ENCODE results near the gene AAMDC. TPM values are rescaled to one million over a fixed set of nuclear protein-coding genes. Genes with fewer than 3 reads are reported as not detected.
"Not testable (repeated sequence)": the region's sequence is repeated elsewhere in the genome, so short reads cannot be mapped to it uniquely, and the experiment has no call there.

Gene AAMDC
- total RNA-seq, 1 donor from 2014 or later: 22.6 TPM

DNA sequence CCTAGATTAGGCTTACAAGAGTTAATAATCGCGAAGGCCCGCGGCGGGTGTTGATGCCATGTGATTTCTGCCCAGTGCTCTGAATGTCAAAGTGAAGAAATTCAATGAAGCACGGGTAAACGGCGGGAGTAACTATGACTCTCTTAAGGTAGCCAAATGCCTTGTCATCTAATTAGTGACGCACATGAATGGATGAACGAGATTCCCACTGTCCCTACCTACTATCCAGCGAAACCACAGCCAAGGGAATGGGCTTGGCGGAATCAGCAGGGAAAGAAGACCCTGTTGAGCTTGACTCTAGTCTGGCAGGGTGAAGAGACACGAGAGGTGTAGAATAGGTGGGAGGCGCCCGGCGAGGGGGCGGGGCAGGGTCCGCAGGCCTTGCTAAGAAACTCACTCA lies 65.5 kb downstream of the AAMDC start:
- no peak for DNase-seq (ENCODE audit: low read depth)

DNA sequence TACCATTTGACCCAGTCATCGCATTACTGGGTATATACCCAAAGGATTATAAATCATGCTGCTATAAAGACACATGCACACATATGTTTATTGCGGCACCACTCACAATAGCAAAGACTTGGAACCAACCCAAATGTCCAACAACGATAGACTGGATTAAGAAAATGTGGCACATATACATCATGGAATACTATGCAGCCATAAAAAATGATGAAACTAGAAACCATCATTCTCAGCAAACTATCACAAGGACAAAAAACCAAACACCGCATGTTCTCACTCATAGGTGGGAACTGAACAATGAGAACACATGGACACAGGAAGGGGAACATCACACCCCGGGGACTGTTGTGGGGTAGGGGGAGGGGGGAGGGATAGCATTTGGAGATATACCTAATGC lies 68.1 kb downstream of the AAMDC start:
- DNase-seq (ENCODE audit: low read depth): not testable (repeated sequence)

DNA sequence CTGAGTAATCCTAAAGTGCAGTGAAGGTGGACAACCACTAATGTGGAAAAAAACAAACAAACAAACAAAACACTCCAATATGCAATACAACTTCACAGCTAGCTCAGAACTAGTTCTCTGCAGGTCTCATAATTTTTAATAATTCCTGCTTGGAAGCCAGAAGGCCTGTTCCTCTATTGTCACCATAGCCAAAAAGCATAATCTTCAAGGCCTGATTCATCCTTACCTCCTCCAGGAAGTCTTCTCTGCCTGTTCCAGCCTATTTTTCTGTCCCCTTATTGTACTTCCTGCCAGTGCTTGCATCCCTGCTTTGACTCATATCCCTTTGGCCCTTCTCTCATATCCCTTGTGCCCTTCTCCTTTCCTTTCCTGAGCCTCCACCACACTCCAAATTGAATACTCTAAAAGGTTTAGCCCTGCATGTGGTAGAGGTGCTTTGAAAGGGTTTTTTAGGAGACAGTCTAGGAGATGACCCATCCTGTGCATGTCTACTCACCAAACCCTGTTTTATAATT lies 69.2 kb downstream of the AAMDC start:
- DNase-seq (ENCODE audit: low read depth): not testable (repeated sequence)

DNA sequence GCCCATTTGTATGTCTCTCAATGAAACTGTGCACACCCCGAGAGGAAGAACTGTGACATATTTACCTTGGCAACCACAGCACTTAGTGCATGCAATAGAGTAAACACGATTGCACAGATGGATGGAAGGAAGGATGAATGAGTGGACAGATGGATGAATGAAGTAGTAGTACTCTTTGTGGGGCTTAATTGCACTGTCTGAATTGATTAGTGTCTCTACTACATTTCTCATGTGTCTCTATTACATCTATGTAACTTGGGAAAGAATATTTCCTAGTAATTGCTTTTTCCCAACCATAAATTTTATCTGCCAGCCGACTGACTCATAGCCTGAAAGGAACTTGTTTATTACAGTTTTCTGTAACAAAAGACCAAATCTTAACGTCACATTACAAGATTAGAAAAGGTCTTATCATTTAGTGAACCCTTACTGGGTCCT lies 69.7 kb downstream of the AAMDC start:
- not testable (repeated sequence) for DNase-seq (ENCODE audit: low read depth)

DNA sequence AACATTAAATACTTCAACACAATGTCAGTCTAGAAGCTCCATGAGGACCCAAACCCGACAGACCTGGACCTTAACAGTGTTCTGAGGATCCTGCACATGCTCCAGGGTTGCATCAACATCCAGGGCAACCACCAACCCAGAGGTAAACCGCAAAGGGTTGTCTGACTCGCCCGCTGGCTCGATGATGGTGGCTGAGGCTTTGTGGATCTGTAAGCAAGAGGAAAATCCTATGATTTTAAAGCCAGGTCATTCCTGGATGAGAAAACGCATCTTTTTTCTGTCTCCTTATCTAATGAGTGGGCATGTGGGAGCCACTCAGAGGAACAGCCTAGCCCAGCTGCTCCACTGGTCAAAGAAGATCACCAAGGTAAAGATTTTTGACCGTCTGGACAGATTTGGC lies 70.3 kb downstream of the AAMDC start:
- DNase-seq (ENCODE audit: low read depth): not testable (repeated sequence)

DNA sequence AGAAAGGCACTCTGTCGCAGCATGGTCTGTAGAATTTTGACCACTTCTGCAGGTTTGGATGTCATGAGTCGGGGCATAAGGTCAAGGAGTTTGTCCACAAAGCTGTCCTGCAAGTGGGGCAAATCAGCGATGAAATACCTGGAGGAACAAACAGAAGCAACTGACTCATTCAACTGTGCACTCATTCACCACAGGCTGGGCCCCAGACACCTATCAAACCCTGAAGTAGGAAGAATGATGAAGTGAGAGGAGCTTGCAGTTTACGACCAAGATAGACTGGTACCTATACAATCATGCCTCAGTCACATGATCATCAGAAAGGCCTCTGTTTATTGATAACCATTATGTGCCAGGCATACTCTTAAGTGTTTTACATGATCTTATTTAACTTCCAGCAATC lies 70.8 kb downstream of the AAMDC start:
- not testable (repeated sequence) for DNase-seq (ENCODE audit: low read depth)

DNA sequence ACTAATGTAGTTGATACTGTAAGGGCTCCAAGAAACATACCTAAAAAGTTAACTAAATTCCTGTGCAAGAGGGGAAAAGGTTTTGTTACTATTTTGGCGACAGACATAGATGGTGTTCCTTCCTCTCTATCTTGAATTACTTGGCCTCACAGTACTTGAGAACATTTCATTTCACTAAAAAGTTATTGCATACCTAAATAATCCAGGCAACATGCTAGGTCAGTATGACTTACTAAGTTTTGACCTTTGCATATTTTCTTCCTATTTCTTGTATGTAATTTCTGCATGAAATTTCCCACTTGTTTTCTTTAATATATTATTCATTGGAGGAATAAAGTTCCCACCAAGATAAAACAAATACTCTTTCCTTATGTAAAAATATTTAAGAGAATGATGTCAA lies 74.0 kb downstream of the AAMDC start:
- DNase-seq (ENCODE audit: low read depth): not testable (repeated sequence)

DNA sequence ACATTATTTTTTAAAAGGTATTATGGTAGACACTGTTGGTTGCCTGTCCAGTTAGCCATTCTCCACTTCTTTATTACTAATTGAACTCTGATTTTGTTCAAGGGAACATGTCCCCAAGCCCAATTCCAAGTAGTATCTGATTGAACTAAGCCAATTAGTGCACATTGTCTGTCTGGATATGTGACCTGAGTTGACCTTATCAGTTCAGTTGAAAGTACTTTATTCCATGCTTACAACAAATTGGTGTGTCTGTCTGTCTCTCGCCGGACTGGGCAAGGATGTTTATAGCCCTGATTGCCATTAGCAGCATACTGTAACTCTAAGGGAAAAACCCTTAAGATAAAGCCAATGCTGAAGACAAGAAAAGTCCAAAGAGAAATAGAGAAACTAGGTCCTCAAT lies 87.9 kb downstream of the AAMDC start:
- no peak for DNase-seq (ENCODE audit: low read depth)

DNA sequence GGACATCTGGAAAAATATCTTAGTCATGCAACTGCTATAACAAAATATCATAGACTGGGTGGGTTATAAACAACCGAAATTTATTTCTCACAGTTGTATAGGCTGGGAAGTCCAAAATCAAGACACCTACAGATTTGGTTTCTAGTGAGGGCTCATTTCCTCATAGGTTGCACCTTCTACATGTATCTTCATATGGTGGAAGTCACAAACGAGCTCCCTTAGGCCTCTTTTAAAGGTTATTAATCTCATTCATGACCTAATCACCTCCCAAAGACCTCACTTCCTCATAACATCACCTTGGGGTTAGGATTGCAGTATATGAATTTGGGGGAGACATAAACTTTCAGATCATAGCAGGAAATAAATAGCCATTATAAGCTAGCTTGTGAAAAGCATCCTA lies 88.3 kb downstream of the AAMDC start:
- DNase-seq (ENCODE audit: low read depth): no peak

DNA sequence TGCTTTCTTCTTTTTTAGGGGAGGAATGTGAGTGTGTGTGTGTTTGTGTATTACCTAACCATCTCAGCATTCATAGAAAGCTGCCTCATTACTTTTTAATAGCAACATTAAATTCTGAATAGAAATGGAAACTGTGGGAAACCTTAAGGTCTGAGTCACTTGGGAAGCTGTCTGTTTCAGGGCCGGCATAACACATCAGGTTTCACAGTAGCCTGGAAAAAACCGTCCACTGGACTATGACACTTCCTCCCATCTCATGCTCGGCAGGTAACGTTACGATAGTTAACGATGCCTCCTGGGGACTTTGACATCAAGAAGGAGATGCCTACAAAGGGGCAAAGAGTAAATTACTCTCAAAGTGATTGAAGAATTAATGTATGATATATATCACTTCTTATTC lies 89.9 kb downstream of the AAMDC start:
- DNase-seq (ENCODE audit: low read depth): peak; percentile 14

DNA sequence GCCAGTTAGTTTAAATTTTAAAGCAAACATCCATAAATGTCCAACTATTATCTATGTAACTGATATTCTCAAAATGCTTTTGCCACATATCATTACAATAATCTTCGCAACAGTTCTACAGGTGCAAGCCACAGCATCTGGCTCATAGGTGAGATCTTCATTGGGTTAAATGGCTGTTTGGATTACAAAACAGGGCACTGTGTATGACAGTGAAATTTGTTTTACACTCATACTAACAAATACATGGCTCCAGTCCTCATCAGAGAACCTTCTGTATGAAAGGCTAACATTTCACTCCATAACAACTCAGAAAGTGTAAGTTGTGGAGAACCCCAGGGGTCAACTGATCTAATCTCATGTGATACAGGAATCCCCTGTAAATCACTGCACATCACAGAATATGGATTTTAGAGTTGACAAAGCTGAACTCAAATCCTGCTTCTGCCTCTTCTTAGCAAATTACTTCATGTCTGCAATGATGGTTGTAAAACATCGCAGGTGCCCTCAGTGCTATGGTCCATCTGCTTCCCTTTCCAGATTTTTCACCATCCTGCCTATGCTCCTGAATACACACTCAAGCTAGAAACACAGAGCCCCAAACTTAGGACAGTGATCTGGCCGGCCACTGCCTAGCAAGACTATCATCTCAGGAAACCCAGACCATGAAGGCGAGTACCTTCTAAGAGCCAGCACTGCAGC lies 92.8 kb downstream of the AAMDC start:
- not testable (repeated sequence) for DNase-seq (ENCODE audit: low read depth)

DNA sequence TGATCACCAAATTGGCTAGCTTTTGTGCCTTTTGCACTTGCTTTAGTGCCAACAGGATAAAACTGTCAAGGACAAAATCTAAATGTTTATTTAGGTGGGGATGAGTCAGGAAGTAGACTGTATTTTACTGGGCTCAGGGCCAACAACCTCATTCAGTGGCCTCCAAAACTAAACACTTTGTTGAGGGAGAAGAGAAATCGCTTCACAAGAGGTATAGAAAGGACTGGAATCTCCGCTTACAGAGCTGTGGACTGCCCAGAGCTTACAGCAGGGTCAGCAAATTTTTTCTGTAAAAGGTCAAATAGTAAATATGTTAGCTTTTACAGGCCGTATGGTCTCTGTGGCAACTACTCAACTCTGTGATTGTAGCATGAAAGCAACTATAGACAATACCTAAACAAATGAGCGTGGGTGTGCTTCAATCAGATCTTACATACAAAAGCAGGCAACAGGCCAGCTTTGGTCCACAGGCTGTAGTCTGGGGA lies 93.4 kb downstream of the AAMDC start:
- peak; percentile 67 for DNase-seq (ENCODE audit: low read depth)

DNA sequence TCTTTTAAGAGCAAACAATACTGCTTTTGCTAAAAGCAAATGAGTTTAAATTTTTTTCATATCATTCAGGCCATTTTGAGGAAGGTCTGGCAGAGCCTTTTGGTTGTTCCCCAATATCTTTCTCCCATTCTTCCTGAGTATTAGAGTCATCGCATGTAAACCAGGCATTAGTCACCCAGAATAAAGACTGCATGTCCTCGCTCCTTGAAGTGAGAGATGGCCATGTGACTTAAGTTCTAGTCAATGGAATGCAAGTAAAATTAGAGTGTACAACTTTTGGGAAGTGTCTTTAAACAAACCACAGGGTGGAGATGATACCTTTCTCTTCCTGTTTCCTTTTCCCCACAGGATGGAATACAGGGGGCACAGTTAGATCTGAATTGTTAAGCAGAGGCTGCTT lies 96.8 kb downstream of the AAMDC start:
- not testable (repeated sequence) for DNase-seq (ENCODE audit: low read depth)

Other genes starting within 250 kb of the AAMDC start
- gene AQP11, start 231.2 kb upstream of the AAMDC start, total RNA-seq: 2.1 and 3.8 TPM in 2 replicates
- gene CLNS1A, start 183.3 kb upstream of the AAMDC start, total RNA-seq: 132 and 183 TPM in 2 replicates
- 18.1 and 74.2 TPM in 2 replicates for gene RSF1, start 422 bp upstream of the AAMDC start, total RNA-seq
- gene INTS4, start 173.5 kb downstream of the AAMDC start, total RNA-seq: 35.2 and 38.4 TPM in 2 replicates
- 10.4 and 12.0 TPM in 2 replicates for gene KCTD14, start 202.1 kb downstream of the AAMDC start, total RNA-seq
- not detected in 2 replicates for gene THRSP, start 242.7 kb downstream of the AAMDC start, total RNA-seq